Thymus (tissue), 11 donors: ENCODE results near the gene CDC42BPG. TPM values are rescaled to one million over a fixed set of nuclear protein-coding genes. Genes with fewer than 3 reads are reported as not detected.

ENCODE experiments used
- DNase-seq, 9 donors: peaks; one replicate each; pipeline ENCODE4 v3.0.0-alpha.2; 2013; ENCODE audit warnings: low spot score in 9 of 9, low read depth in 6 of 9, missing footprints in 1 of 9
- H3K27ac ChIP-seq, 2 donors: one replicate each; pipeline ENCODE4 v1.5.1; 2013; ENCODE audit warnings: control low read depth in 1 of 2, low read depth in 1 of 2, low read length in 1 of 2, mild to moderate bottlenecking in 1 of 2, moderate library complexity in 1 of 2
- H3K27me3 ChIP-seq, 2 donors: one replicate each; pipeline ENCODE4 v1.5.1; 2013; ENCODE audit warnings: low read length in 1 of 2; ENCODE audit not compliant: control insufficient read depth in 2 of 2, insufficient read depth in 1 of 2
- H3K36me3 ChIP-seq, 2 donors: one replicate each; pipeline ENCODE4 v1.5.1; 2013; ENCODE audit warnings: low read length in 1 of 2, mild to moderate bottlenecking in 1 of 2, moderate library complexity in 1 of 2; ENCODE audit not compliant: control insufficient read depth in 2 of 2, insufficient read depth in 2 of 2
- H3K4me1 ChIP-seq, 2 donors: one replicate each; pipeline ENCODE4 v1.5.1; 2013; ENCODE audit warnings: low read length in 2 of 2; ENCODE audit not compliant: control insufficient read depth in 2 of 2, insufficient read depth in 2 of 2
- H3K4me3 ChIP-seq, 2 donors: one replicate each; pipeline ENCODE4 v1.5.1; 2013; ENCODE audit warnings: low read length in 2 of 2, control low read depth in 1 of 2, mild to moderate bottlenecking in 1 of 2
- H3K9me3 ChIP-seq, 2 donors: one replicate each; pipeline ENCODE4 v1.5.1; 2013; ENCODE audit warnings: low read length in 1 of 2, mild to moderate bottlenecking in 1 of 2; ENCODE audit not compliant: control insufficient read depth in 2 of 2, insufficient read depth in 1 of 2
- WGBS: extraction: QIAGEN DNeasy Blood & Tissue Kit; methylation state at CpG from one replicate; pipeline ENCODE4 v1.1.7; 2013; 5-methylcytosine and 5-hydroxymethylcytosine counted together
- polyA plus RNA-seq: library from polyadenylated mRNA; stranded (reverse); fragments of 200-250 nt; gene quantifications from one replicate; pipeline ENCODE4 v1.2.3, GENCODE V29; 2013
- total RNA-seq: library from RNA; stranded (reverse); fragments of 120-200 nt; gene quantifications from one replicate; pipeline ENCODE4 v1.2.4, GENCODE V29; 2013
- donor health status: healthy.

The CDC42BPG gene
- total and polyA plus RNA-seq, 2 donors = 1.7 to 7.4 TPM

DNA sequence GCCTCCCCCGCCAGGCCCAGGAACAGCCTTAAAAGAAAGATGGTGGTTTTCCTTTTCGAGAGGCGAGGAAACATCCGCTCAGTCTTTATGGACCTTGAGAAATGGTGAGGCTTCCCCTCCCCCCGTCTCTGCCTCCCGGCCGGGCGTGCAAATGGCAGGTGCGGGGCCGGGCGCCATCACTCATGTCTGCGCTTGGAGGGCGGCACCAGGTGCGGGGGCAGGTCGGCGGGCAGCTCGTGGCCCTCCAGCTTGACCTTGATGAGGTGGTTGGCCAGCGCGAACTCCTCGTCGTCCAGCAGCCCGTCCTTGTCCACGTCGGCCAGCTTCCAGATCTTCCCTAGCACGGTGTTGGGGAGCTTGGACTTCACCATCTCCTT, 9.7 kb upstream of the CDC42BPG start:
- Histone ChIP-seq H3K9me3 (no peaks in the 10 kb centered on the region), H3K27me3 (no peaks in the 10 kb centered on the region), H3K27ac (peak overlapping the region; percentile 56 to 75), H3K4me1 (peaks cover 53 to 99% of the 10 kb centered on the region in 2 donors), H3K36me3 (peaks cover 40 to 55% of the 10 kb centered on the region in 2 donors), H3K4me3 (no peak overlapping the region)
- no peak for DNase-seq
- 97% methylated on average over 25 of the region's 25 CpGs for whole genome bisulfite sequencing

DNA sequence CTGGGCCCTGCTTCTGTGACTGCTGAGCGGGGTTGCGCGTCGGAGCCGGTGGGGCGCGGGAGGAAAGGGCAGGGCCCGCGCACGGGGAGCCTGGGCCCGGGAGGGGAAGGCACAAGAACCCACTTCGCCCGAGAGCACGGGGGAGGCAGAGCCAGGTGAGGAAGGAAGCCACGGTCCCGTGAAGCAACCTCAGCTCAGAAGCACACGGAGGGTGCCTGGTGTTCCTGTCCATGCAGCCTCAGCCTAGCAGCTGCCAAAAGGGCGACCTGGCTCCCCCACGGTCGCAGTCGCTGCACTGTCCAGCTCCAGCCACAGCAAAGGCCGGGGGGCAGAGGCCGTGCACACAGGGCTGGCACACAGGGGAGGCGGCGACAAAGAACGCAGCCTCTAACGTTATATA, 9.3 kb upstream of the CDC42BPG start:
- Histone ChIP-seq H3K4me3 (no peak overlapping the region), H3K27me3 (no peaks in the 10 kb centered on the region), H3K36me3 (peaks cover 40 to 55% of the 10 kb centered on the region in 2 donors), H3K4me1 (peaks cover 53 to 99% of the 10 kb centered on the region in 2 donors), H3K27ac (peak overlapping the region; percentile 75 to 82), H3K9me3 (no peaks in the 10 kb centered on the region)
- peak in 2 of 9 donors; percentile 52 to 69 for DNase-seq
- WGBS = 52% methylated on average over 27 of the region's 27 CpGs

GRCh38 chr11:64852804-64853509, 8.5 kb upstream of the CDC42BPG start:
- Histone ChIP-seq H3K27ac (peak overlapping the region; percentile 82 to 85), H3K9me3 (peaks cover 0 to 4% of the 10 kb centered on the region in 2 donors), H3K4me3 (no peak overlapping the region), H3K4me1 (peaks cover 56 to 99% of the 10 kb centered on the region in 2 donors), H3K36me3 (peaks cover 37 to 52% of the 10 kb centered on the region in 2 donors), H3K27me3 (no peaks in the 10 kb centered on the region)
- 84% methylated on average over 24 of the region's 24 CpGs for WGBS
- no peak for DNase-seq

DNA sequence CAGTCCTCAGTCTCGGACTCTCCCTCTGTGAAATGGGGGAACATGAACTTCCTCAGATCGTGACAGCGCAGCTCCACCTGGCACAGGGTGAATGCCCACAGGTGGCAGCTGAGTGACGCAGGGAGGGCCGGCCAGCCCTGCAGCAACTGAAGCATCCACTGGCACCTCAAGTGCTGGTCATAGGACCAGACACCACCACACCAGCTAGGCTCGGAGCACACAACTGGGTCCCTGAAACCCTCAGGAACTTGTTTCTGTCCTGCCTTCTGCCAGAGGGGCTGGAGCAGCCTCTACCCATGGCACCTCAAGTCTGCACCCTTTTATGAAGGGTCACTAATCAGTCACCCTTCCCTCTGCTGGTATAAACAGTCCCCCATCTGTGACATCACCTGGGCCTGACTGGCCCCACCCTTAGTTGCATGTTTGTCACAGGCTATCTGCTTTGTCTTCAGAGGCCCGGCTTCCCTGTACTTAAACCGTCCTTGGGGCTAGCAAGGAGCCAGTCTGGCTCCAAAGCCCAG, 7.4 kb upstream of the CDC42BPG start:
- Histone ChIP-seq H3K9me3 (peaks cover 0 to 4% of the 10 kb centered on the region in 2 donors), H3K27ac (peak overlapping the region; percentile 82 to 85), H3K4me3 (no peak overlapping the region), H3K4me1 (peaks cover 57 to 97% of the 10 kb centered on the region in 2 donors), H3K27me3 (no peaks in the 10 kb centered on the region), H3K36me3 (peaks cover 31 to 42% of the 10 kb centered on the region in 2 donors)
- DNase-seq = no peak
- WGBS = 72% methylated on average over 8 of the region's 8 CpGs

GRCh38 chr11:64850979-64851567, 6.6 kb upstream of the CDC42BPG start:
- WGBS = 28% methylated on average over 13 of the region's 13 CpGs
- Histone ChIP-seq H3K4me3 (no peak overlapping the region), H3K9me3 (peaks cover 0 to 4% of the 10 kb centered on the region in 2 donors), H3K4me1 (peaks cover 54 to 89% of the 10 kb centered on the region in 2 donors), H3K27me3 (no peaks in the 10 kb centered on the region), H3K36me3 (peaks cover 23 to 36% of the 10 kb centered on the region in 2 donors), H3K27ac (peak overlapping the region; percentile 82 to 85)
- DNase-seq = peak in 3 of 9 donors; percentile 60 to 78 (median 67)

DNA sequence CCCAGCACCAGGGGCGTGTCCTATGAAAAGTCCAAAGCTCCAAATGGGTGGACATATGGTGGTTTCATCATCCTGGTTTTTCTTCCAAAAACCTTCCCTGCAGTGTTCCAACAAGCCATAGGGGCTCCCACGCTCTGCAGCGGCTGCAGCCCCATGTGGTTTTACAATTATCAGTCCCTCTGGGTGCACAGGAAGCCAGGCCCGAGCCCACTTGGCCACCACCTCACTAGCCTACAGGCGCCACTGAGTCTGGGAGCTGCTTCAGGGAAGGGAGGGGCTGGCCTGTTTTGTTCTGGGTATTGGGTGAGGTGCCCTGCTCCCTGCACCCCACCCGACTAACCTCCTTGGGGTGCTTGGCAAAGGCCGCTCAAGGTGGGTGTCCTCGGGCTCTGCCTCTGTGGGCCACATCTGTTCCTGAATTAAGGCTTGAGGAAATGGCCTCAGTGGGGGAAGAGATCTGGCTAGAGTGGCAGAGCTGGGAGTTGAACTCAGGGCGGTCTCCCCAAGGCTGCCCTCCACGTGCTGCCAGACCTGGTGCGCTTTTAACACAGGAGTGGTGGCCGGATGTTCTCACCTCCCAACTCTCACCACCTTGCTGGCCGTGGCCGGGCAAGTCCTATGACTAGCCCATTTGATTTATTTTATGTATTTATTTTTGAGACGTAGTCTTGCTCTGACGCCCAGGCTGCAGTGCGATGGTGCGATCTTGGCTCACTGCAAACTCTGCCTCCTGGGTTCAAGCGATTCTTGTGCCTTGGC, 5.3 kb upstream of the CDC42BPG start:
- H3K4me3 ChIP-seq = no peak overlapping the region
- H3K36me3 ChIP-seq = peaks cover 12 to 26% of the 10 kb centered on the region in 2 donors
- H3K9me3 ChIP-seq = peaks cover 0 to 4% of the 10 kb centered on the region in 2 donors
- 93% methylated on average over 19 of the region's 19 CpGs for WGBS
- H3K27ac ChIP-seq = no peak overlapping the region
- H3K27me3 ChIP-seq = no peaks in the 10 kb centered on the region
- peaks cover 55 to 82% of the 10 kb centered on the region in 2 donors for H3K4me1 ChIP-seq
- DNase-seq = no peak

DNA sequence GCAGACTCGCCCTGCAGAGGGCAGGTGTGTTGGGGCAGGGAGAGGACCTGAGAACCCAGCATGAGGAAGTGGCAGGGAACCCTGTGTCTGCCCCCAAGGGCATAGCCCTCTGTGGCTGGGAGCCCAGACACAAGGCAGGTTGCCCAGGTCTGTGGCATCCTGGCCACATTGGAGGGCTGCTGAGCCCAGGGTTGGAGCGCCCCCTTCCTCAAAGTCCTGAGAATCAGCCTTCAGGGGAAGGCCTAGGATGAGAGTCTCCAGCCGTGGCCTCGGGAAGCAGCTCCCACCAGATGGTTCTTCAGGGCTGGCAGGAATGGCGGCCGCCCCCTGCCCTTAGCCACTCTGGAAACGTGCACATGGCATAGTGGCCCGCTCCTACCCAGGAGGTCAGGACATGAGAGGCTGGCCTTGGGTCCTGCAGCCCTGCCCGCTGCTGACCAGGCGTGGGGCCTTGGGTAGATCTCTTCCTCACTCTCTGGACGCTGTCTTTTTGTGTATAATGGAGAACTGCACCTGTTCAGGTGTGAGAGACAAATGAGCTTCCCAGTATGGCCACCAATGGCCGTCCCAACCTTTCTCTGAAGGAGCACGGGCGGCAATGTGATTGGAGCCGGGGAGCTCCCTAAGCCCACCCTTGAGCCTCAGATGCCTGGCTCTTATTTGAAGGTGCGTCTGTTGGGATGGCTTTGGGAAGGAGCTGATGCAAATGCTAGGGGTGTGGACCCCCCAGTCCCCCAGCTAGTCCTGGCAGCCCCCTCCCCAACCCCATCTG, 4.6 kb upstream of the CDC42BPG start:
- peaks cover 4 to 18% of the 10 kb centered on the region in 2 donors for H3K36me3 ChIP-seq
- H3K9me3 ChIP-seq = peaks cover 0 to 4% of the 10 kb centered on the region in 2 donors
- H3K4me3 ChIP-seq = no peak overlapping the region
- H3K4me1 ChIP-seq = peaks cover 53 to 78% of the 10 kb centered on the region in 2 donors
- peak overlapping the region; percentile 26 to 82 for H3K27ac ChIP-seq
- WGBS = 82% methylated on average over 16 of the region's 16 CpGs
- H3K27me3 ChIP-seq = no peaks in the 10 kb centered on the region
- DNase-seq = peak in 4 of 9 donors; percentile 62 to 83 (median 68)

GRCh38 chr11:64848214-64848825, 3.9 kb upstream of the CDC42BPG start:
- H3K4me3 ChIP-seq = no peak overlapping the region
- DNase-seq = no peak
- H3K27ac ChIP-seq = peak overlapping the region; percentile 43 to 82
- H3K4me1 ChIP-seq = peaks cover 50 to 75% of the 10 kb centered on the region in 2 donors
- 84% methylated on average over 6 of the region's 6 CpGs for WGBS
- peaks cover 0 to 4% of the 10 kb centered on the region in 2 donors for H3K9me3 ChIP-seq
- H3K36me3 ChIP-seq = peaks cover 0 to 11% of the 10 kb centered on the region in 2 donors
- H3K27me3 ChIP-seq = no peaks in the 10 kb centered on the region
